Neural cell (in vitro differentiated cells): ENCODE measurements around the gene EIF4H.

Experiments
- CTCF ChIP-seq: fragments of 450-650 bp; IDR thresholded peaks from 2 replicates; pipeline ENCODE4 v1.5.1; 2014; ENCODE audit warnings: antibody characterized with exemption, mild to moderate bottlenecking, moderate library complexity; ENCODE audit not compliant: poor library complexity, severe bottlenecking
- RAD21 ChIP-seq: fragments of 450-650 bp; conservative IDR thresholded peaks from 2 replicates; pipeline ENCODE4 v1.6.1; 2014; ENCODE audit warnings: antibody characterized with exemption, mild to moderate bottlenecking, moderate library complexity
- TAF1 ChIP-seq: IDR thresholded peaks from 2 replicates; pipeline ENCODE4 v1.6.1; 2012; ENCODE audit warnings: low read depth

- TF ChIP-seq CTCF, result no peak
- no peak for TF ChIP-seq RAD21
- no peak for TF ChIP-seq TAF1
These were observed 43.6 kb upstream of the EIF4H start for GRCh38 chr7:74130518-74130917.
